ENCODE data around the gene ARID1B. TPM values are rescaled to one million over a fixed set of nuclear protein-coding genes. Genes with fewer than 3 reads are reported as not detected.

The ARID1B gene
- total RNA-seq, 1 donor from 2014 or later = 49.2 TPM

DNA sequence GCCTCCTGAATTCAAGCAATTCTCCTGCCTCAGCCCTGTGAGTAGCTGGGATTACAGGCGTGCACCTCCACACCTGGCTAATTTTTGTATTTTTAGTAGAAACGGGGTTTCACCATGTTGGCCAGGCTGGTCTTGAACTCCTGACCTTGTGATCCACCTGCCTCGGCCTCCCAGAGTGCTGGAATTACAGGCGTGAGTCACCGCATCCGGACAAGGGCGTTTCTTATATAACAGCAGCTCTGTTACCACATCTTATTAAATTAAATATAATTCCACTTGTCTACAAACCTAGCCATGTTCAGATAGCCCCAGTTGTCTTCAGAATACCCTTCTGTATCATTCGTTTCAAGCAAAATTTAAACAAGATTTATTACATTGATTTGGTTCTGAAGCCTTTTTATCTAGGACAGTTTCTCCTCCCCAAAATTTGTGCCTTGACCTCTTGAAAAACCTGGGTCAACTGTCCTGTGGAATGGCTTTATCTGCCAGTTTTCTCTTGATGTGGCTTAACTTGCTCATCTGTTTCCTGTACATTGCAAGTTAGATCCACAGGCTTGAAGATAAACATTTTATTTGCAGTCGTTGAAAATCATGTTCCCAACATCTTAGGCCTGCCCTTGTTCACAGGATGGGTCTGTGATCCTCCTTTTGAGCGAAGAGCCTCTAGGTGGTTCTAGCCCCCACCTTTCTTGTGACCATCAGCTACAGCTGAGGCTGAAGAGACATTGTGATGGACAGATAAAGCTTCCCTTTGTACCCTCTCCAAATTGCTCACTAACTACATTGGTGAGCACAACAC, 132.2 kb downstream of the ARID1B start:
- intact Hi-C loops (cut with DNase I) = no loop called here
- DNase-seq (no peak), ATAC-seq (ENCODE audit: poor library complexity) (no peak)

DNA sequence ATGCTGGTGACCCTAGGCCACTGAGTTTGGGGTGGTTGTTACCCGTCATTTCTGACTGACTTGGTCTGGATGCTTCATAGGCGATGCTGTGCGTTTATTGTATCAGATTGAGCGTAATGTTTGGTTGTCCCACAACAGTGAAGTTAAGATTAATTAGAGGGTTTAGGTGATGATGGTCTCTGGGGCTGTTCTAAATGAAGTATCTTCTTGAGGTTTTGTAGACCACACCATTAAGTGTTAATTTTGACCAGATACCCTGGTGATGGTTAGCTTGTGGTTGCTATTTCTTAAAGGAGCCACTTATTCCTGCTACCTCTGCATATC, 132.8 kb downstream of the ARID1B start:
- ATAC-seq (ENCODE audit: poor library complexity) (no peak), DNase-seq (no peak)
- intact Hi-C loops (cut with DNase I) = no loop called here

DNA sequence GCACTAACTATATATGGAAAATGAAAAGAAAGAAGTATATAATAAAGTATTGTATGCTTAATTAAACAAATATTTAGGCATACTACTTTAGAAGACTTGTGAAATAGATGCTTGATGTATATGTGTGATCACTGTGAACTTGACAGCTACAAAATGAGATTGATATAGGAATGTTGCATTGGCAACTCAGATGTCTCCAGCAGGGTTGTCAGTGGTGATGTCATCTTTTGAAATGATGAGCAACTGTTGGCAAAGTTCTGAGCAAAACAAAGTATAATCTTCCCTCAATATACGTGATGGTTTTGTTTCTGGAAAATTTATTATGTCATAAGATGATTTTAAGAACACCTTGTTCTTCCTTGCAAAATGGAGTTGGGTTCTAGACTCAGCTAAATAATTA, 133.8 kb downstream of the ARID1B start:
- DNase-seq (no peak), ATAC-seq (ENCODE audit: poor library complexity) (no peak)
- intact Hi-C loops (cut with DNase I) = no loop called here

DNA sequence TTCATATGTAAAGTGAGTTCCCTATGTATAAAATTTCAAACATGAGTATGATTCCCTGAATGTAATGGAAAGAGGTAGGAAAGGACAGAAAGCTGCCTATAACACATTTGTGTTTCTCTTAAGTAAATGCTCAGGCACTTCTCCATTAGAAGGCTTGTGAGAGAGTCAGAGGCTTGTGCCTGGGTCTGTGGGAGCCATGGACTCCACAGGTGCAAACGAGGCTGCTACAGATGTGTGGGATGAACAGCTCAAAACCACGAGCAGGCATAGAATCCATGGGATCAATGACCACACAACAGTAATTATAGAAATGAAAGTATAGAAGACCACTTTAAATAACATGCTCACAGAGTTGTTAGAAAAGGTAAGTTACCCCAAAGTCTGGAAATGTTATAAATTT, 134.4 kb downstream of the ARID1B start:
- ATAC-seq (ENCODE audit: poor library complexity) (no peak), DNase-seq (no peak)
- intact Hi-C loops (cut with DNase I) = no loop called here

DNA sequence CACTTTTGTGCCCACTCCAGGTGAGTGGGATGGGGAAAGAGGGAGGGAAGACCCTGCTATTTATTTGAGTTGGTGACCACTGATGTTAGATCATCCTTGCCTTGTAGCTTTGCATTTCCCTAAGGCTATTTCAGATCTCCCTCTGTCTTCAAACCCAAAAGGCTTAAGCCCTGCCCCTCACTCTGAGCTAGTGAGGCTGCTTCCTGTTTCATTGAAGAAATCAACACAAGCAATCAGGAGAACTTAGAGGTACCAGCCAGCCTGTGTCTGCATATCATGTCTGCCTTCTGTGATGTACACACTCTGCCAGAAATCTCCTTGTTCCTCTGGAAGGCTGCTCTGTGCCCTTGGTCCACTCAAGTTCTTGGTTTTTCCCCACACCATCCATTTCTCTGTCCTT, 135.3 kb downstream of the ARID1B start:
- DNase-seq (no peak), ATAC-seq (ENCODE audit: poor library complexity) (peak; percentile 40)
- intact Hi-C loops (cut with DNase I) = no loop called here

DNA sequence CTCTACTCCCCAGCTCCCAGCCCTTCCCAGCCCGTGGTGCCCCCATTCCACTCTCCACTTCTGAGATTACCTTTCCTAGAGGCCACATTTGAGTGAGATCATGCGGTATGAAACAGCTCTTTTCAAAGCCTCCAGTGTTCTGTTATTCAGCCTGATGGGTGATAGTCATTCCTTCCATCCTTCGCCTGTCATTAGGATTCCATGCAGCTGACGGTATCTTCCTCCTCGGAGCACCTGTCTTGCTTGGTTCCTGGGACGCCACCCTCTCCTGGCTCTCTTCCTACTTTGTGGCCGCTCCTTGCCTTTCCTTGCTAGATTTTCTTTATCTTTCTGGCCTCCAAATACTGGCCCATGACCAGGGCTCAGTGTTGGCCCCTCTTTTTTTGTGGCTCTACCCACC, 137.0 kb downstream of the ARID1B start:
- DNase-seq (no peak), ATAC-seq (ENCODE audit: poor library complexity) (no peak)
- intact Hi-C loops (cut with DNase I) = no loop called here

DNA sequence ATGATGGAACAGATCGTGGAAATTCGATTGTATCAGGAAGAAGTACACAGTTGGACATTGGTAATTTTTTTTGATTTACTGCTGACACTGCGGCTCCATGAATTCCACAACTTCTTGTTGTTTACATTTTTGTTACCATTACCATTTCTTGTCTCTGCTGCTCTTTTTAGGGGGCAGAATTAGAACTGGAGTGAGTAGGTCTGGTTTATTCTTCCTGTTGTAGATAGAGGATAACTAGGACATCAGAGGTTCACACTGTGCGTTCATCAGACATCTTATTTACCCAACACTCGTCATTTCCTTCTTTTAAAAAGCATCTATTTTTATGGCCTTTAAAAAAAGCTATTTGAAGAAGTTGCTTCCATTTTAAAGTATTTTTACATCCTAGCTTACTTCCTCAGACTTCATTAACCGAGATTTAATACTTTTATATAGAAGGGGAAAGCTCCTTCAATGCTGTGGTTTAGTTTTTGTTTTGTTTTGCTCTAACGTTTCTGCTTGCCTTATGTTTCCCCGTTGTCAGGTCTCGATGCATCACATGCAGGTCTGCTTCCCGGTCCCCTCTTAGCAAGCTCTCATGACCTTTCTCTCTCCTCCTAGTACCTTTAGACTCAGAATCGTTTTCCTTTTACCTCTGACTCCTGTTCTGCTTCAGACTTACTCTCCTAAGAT, 139.1 kb downstream of the ARID1B start:
- DNase-seq (no peak), ATAC-seq (ENCODE audit: poor library complexity) (no peak)
- intact Hi-C loops (cut with DNase I) = no loop called here

DNA sequence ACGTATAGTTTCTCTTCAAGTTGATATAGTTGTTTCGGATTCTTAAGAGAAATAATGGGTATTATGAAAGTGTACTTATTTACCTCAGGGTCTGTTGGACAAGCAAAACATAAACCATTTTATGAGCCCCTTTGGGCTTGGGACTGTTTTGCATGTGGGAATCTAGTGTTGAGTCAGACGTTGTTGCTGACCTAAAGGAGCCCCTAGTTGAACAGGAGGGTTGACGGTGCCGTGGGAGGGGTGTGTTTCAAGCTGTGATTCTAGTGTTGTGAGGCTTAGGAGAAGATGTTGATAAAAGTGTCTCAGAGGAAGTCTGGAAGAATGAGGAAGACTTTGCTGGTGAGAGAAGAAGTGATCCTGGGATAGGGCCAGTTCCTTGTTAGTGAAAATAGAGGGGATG, 140.0 kb downstream of the ARID1B start:
- DNase-seq = no peak
- no peak for ATAC-seq (ENCODE audit: poor library complexity)
- intact Hi-C loops (cut with DNase I) = no loop called here

DNA sequence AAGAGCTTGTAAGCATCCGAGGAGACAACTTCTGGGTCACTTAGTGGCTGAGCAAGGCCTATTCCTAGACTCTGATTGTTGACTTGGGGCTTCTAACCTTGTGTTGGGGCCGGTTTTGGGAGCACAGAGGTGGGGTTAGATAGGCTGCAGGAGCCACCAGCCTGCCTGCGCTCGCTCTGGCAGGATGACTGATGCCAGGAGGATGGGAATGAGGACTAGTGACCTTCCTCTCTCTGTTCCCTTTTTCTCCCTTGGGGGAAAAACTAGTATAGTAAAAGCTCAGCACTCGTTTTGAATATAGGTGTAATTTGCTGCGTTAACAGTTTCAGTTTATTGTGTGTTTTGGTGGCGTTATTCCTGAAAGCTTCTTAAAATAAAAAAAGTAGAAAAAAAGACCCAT, 141.5 kb downstream of the ARID1B start:
- intact Hi-C loops (cut with DNase I) = no loop called here
- DNase-seq (no peak), ATAC-seq (ENCODE audit: poor library complexity) (no peak)

DNA sequence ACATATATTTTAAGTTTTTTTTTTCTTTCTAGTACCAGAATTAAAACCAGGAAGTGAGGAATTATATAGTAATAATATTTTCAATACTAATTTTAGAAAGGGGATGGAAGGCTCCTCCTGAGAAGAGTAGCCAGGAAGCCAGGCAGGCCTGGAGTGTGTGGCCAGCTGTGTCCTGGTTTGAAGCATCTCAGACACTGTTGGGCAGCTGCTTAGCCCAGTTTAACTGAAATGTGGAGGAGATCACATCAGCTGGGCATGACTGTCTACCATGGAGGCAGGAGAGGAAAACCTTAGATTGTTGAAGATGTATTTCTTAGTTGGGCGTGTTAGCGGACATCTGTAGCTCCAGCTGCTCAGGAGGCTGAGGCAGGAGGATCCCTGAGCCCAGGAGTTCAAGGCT, 142.2 kb downstream of the ARID1B start:
- intact Hi-C loops (cut with DNase I) = no loop called here
- no peak for DNase-seq
- no peak for ATAC-seq (ENCODE audit: poor library complexity)

DNA sequence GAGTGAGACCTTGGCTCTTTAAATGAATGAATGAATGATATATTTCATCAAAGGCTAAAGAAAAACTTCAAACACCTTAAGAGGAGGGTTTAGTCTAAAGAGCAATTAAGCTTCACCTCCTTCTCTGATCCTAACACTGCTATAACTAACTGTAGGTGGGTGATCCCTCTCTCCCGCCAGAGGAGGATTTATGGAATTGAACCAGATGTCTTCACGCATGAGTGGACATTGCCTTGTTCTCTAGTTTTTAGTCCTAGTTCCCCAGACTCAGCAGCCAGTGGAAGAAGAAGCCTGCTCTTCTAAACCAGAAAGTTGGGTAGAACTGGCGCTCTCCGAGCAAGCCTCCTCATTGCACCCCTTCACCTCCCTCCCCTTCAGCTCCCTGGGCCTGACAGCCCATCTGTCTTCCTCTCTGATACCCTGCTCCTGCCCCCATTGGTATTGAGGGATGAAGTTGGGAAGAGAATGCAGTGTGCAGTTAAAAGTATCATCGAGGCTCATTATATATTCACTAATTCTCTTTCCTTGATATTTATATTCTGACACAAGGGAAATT, 142.7 kb downstream of the ARID1B start:
- ATAC-seq (ENCODE audit: poor library complexity) = no peak
- no peak for DNase-seq
- intact Hi-C loops (cut with DNase I) = no loop called here

DNA sequence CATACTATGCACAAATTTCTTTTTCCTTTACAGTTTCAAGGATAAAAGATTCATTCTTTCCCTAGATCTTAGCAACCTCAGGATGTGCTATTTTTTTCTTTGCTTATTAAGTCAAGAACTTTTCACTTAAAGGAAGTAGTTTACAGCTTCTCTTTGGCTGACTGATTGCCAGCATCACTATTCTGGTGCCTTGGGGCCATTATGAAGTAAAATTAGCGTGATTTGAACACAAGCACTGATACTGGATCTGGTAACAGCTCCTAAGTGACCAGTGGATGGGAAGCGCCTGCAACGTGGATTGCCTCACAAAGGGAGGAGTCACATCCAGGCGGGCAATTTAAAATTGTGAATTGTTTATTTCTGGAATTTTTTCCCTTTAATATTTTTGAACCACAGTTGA, 147.1 kb downstream of the ARID1B start:
- DNase-seq = no peak
- intact Hi-C loops (cut with DNase I) = no loop called here
- no peak for ATAC-seq (ENCODE audit: poor library complexity)

DNA sequence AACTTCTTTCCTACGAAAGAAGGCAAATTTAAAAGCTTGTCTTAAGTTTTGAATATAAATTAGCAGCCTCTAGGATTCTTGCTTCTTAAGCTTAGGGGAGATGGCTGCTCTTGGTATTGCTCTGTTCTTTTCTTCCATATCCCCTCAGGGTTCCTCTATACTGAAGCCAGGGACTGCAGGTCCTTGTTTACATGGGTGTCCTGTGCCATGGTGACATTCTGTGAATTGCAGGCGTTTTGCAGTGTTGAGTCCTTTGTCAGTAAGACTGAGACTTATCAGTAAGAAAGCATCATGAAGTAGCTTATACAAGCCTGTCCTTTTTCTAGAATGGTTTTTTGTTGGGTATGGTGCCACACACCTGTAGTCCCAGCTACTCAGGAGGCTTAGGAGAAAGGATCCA, 147.8 kb downstream of the ARID1B start:
- intact Hi-C loops (cut with DNase I) = no loop called here
- no peak for ATAC-seq (ENCODE audit: poor library complexity)

DNA sequence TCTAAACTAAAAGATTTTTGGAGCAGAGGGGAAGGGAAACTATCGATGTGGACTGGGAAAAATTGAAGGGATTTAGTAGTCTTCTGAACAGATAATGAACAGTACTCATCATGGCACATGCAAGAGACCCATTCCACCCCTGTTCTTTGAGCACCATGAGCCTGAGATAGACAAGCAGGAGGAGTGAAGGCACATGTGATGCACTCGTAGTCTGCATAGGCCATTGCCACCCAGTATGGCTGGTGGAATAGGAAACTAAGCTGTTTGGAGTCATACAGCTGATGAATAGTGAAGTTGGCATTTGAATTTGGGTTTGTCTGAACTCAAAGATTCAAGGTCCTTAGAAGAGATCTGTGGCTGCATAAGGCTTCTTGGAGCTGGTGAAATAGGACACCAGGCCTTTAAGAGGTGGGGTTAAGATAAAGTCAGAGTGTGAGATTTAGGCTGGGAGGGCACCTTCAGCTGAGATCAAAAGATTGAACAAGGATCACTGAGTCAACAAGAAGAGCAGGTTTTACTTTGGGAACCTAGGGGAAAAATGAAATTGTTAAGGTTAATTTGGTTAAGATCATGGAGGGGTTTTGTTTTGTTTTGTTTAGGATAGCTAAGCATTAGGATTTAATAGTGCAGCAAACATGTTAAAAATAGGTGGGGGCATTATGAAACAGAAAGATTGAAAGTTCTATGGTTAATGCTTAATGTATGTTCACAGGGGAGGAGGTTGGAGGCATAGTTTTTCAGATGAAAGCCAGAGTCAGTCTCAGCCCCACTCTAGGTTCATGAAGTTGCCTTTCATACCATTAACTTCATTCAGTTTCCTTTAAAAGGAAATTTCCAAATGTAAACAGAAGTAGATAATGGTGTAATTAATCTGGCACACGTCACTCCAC, 148.8 kb downstream of the ARID1B start:
- no peak for ATAC-seq (ENCODE audit: poor library complexity)
- DNase-seq = no peak
- intact Hi-C loops (cut with DNase I) = no loop called here

More for the DNA sequence above, 147.8 kb downstream of the ARID1B start:
- DNase-seq = no peak

DNA sequence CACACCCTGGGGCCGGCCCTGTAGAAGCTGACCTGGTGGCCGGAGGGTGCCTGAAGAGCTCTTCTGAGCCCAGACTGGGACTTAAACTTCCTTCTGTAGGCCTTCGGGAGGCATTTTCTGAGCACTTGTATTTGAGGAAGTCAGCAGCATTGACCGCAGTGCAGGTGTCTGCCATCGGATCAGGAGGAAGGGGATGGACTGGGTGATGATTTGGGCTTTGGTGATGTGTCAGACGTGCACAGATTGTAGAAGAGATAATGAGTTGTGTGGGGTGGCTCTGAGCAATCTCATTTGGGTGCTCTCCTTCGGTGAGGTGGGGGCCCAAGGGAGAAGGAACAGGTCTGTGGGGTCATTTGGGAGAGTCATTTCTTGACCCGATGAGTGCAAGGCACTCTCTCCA, 150.9 kb downstream of the ARID1B start:
- intact Hi-C loops (cut with DNase I) = no loop called here
- no peak for DNase-seq
- no peak for ATAC-seq (ENCODE audit: poor library complexity)

DNA sequence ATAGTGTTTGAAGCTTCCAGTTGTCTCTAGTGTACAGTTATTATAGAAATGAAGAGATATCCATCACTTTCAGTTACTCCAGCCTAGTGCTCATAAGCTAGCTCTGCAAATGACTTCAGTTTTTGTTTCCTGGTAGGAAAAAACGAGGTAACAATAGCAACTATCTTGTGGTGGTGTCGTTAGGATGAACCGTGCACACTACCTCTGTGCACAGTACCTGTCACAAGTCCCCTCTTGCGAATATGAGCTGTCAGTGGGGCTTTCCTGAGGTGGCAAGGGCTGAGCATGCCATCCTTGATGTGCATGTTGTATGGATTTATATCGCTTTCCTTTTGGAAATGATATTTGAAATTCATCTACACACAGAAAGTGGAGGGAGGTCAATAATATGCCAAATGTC, 151.8 kb downstream of the ARID1B start:
- DNase-seq (no peak), ATAC-seq (ENCODE audit: poor library complexity) (no peak)
- intact Hi-C loops (cut with DNase I) = no loop called here

DNA sequence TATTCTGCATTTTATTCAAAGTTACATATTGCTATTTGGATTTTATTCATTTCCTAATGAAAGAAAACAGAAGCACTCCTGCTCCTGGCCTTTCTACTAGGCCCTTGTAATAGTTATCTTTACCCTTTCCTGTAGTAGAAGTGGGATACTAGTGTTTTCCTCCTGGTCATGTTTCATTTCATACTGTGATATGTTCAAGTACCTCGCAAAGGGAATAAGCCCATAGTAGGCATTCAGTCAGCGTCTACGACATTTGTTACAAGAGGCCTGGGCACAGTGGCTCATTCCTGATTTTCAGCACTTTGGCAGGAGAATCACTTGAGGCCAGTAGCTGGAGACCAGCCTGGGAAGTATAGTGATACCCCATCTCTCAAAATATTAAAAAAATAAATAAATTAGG, 154.1 kb downstream of the ARID1B start:
- intact Hi-C loops (cut with DNase I) = no loop called here
- ATAC-seq (ENCODE audit: poor library complexity) (peak; percentile 38), DNase-seq (no peak)

DNA sequence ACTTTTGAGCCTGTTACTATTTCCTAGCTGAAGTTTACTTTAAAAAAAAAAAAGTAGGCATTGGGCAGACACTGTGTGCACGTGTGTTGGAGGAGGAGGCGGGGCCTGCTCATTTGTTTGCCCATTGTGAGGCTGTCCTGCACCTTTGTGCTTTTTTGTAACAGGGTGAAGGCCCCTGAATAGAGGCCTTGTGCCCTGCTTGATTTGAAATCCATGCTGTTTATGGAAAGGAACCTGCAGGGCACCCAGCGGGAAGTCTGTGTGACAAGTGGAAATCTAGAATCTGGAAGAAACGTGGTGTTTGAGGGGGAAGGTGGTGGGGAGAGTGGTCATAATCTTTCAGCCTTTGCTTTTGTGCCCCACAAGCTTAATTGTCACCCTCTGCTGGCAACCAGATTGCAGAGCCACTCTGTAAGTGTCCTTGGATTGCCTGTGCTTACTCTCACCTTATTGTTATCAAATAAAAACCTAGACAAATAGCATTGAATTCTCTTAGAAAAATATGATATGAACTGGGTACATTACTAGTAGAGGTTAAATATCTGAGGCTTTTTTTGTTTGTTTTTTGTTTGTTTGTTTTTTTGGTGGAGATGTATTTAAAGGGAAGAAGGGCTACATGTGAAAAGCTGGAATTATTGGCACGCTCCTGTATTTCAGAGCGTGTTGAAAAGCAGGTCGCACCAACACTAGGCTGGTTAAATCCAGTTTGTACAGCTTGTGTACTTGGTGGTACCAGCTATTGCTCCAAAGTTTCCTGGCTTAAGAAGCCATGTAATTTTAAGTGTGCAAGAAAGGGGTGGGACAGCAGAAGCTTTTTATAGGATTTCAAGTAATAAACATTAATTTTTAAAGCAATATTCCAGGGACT, 156.3 kb downstream of the ARID1B start:
- no peak for DNase-seq
- intact Hi-C loops (cut with DNase I) = no loop called here
- peak; percentile 80 for ATAC-seq (ENCODE audit: poor library complexity)

DNA sequence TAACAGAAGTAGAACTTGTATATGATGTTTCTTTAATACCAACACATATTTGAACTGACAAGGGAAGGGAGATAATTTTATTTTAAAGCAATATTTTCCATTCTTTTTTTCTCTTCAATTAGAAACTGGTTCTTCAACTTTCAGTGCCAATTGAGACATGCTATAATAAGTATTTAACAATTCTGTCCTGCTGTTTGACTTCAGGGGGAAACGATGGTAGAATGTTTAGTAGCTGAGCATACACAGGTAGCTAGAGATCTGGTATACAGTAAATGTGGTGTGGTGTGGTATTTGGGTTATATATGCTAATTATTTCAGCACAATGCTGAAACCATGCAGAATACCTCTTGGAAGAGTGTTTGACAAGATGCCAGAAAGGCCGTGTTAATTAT, 156.9 kb downstream of the ARID1B start:
- intact Hi-C loops (cut with DNase I) = no loop called here
- DNase-seq (no peak), ATAC-seq (ENCODE audit: poor library complexity) (no peak)

All from Right ventricle myocardium superior (tissue), 1 donor.